Osteoblast (primary cell): Measurements from ENCODE around the gene SLC9A3. TPM values are rescaled to one million over a fixed set of nuclear protein-coding genes. Genes with fewer than 3 reads are reported as not detected.

ENCODE experiments used
- DNase-seq: peaks from one replicate; pipeline ENCODE4 v3.0.0; 2011; ENCODE audit warnings: low spot score, mixed read lengths; ENCODE audit not compliant: insufficient read length; ENCODE audit errors: missing footprints
- H2AFZ ChIP-seq: 2 replicates; pipeline ENCODE4 v1.6.0; 2011; ENCODE audit warnings: mild to moderate bottlenecking, low read length
- H3K27ac ChIP-seq: 2 replicates; pipeline ENCODE4 v1.5.1; 2011; ENCODE audit warnings: mild to moderate bottlenecking, low read depth, low read length, moderate library complexity
- H3K27me3 ChIP-seq: 2 replicates; pipeline ENCODE4 v1.6.0; 2012; ENCODE audit warnings: mild to moderate bottlenecking, control low read depth, inconsistent platforms, low read length, moderate library complexity; ENCODE audit not compliant: insufficient read depth
- H3K36me3 ChIP-seq: 2 replicates; pipeline ENCODE4 v1.5.1; 2011; ENCODE audit warnings: mild to moderate bottlenecking, low read length, control low read depth, moderate library complexity; ENCODE audit not compliant: insufficient read depth
- H3K4me1 ChIP-seq: 2 replicates; pipeline ENCODE4 v1.5.1; 2011; ENCODE audit warnings: mild to moderate bottlenecking, low read length, control low read depth, moderate library complexity; ENCODE audit not compliant: insufficient read depth
- H3K4me2 ChIP-seq: 2 replicates; pipeline ENCODE4 v1.6.0; 2011; ENCODE audit warnings: mild to moderate bottlenecking, low read length; ENCODE audit not compliant: insufficient read depth
- H3K4me3 ChIP-seq: fragments of 200-600 bp; sonication (generic); 3 replicates; pipeline ENCODE4 v1.5.1; 2012; ENCODE audit warnings: mild to moderate bottlenecking, low read length, inconsistent platforms; ENCODE audit not compliant: insufficient read depth
- H3K79me2 ChIP-seq: 2 replicates; pipeline ENCODE4 v1.6.0; 2012; ENCODE audit warnings: mild to moderate bottlenecking, low read length, control low read depth, inconsistent platforms; ENCODE audit not compliant: insufficient read depth
- H3K9me3 ChIP-seq: 2 replicates; pipeline ENCODE4 v1.5.1; 2011; ENCODE audit warnings: low read depth, low read length, control low read depth
- H4K20me1 ChIP-seq: 2 replicates; pipeline ENCODE4 v1.6.0; 2012; ENCODE audit warnings: mild to moderate bottlenecking, low read length, control low read depth; ENCODE audit not compliant: insufficient read depth
- total RNA-seq: library from RNA; depleted of rRNA; stranded (reverse); fragments of >200 nt; gene quantifications from 2 replicates; pipeline ENCODE4 v1.2.3, GENCODE V29; 2012
- TF ChIP-seq, protein P1 (sequence below): IDR thresholded peaks from 2 replicates; pipeline ENCODE4 v1.5.1; 2011; ENCODE audit warnings: mild to moderate bottlenecking, low read depth, low read length, moderate library complexity; ENCODE audit errors: extremely low read depth

SLC9A3 gene
- total RNA-seq, 1 donor, result 1.4 TPM

DNA sequence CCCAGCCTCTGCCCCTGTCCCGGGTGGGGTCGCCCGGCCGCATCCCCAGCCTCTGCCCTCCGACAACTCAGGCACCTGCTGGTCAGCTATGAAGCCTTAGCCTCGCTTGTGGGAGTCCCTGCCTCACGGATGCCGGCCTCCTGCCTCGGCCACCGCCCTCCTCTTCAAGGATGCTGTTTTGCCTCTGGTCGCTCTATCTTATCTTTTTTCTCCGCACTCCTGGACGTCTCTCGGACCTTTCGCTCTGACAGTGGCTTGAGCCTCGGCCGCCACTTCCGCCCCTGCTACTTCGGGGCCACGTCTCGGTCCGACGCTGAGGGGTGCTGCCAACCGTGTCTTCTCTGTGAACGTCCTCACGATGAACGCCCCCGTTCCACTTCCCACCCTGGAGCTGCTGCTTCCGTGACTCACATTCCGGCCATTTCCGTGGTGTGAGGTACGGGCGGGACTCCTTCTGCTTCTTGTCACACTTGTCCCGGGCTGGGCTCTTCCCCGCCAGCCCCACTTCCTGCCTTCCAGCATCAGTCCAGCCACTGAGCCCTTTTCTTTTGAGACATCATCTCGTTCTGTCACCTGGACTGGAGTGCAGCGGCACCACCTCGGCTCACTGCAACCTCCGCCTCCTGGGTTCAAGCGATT is 26.3 kb downstream of the SLC9A3 start:
- DNase-seq, result no peak
- no peak overlapping the region for H3K4me3 ChIP-seq
- no peaks in the 10 kb centered on the region for H4K20me1 ChIP-seq
- H3K4me1 ChIP-seq, result peaks cover 11% of the 10 kb centered on the region
- H3K27me3 ChIP-seq, result peaks cover 32% of the 10 kb centered on the region
- no peak overlapping the region for H3K27ac ChIP-seq
- no peaks in the 10 kb centered on the region for H3K36me3 ChIP-seq
- no peaks in the 10 kb centered on the region for H3K79me2 ChIP-seq
- no peak overlapping the region for H2AFZ ChIP-seq
- no peaks in the 10 kb centered on the region for H3K9me3 ChIP-seq
- TF ChIP-seq, protein P1, sequence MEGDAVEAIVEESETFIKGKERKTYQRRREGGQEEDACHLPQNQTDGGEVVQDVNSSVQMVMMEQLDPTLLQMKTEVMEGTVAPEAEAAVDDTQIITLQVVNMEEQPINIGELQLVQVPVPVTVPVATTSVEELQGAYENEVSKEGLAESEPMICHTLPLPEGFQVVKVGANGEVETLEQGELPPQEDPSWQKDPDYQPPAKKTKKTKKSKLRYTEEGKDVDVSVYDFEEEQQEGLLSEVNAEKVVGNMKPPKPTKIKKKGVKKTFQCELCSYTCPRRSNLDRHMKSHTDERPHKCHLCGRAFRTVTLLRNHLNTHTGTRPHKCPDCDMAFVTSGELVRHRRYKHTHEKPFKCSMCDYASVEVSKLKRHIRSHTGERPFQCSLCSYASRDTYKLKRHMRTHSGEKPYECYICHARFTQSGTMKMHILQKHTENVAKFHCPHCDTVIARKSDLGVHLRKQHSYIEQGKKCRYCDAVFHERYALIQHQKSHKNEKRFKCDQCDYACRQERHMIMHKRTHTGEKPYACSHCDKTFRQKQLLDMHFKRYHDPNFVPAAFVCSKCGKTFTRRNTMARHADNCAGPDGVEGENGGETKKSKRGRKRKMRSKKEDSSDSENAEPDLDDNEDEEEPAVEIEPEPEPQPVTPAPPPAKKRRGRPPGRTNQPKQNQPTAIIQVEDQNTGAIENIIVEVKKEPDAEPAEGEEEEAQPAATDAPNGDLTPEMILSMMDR, result no peak
- H3K4me2 ChIP-seq, result no peak overlapping the region

DNA sequence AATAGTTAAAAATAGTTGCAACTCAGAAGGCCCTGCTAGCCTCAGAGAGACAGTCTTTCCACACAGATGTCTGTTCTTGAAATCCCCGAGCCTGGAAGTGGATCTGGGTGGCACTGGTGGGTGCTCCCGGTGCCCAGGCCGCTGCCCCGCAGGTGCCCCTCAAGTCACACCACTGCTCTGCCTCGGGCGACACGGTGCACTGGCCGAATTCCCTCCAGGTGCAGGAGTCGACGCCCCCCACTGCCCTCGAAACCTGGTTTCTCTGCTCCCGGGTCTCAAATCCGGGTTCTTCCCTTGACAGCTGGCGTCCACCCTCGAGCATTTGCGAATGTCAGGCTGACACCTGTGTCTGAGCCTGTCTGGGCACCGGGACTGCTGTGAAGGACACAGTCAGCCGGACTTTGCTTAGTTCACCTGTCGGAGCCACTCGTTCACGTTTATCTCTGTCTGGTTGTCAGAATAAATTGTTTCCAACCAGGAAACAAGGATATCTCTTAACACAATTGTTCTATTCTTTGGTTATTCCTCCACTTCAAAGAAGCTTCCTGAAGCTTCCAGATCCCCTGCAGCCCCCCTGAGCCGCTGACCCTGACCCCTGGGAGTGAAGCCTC is 27.1 kb downstream of the SLC9A3 start:
- Histone ChIP-seq H3K4me3 (no peak overlapping the region), H3K9me3 (no peaks in the 10 kb centered on the region), H3K27ac (no peak overlapping the region), H2AFZ (no peak overlapping the region), H4K20me1 (no peaks in the 10 kb centered on the region), H3K4me1 (peaks cover 9% of the 10 kb centered on the region), H3K79me2 (no peaks in the 10 kb centered on the region), H3K36me3 (no peaks in the 10 kb centered on the region), H3K27me3 (peaks cover 24% of the 10 kb centered on the region), H3K4me2 (no peak overlapping the region)
- DNase-seq, result no peak
- TF ChIP-seq, protein P1, result no peak

DNA sequence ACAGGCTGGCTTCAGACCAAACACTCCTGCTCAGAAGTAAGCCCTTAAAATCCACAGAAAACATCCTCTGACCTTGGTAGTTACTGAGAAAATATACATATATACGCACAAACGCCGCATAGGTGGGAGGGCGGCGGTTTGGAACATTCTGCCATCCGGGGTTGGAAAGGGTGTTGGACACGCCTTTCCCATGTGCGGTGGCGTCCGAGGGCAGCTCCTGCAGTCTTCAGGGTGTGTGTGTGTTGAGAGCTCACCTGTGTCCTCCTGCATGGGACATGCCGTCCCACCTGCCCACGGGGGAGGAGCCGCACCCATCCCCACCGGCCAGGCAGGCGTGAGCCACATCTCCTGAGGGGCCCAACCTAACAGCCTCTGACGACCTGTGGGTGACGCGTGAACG is 28.2 kb downstream of the SLC9A3 start:
- no peaks in the 10 kb centered on the region for H3K36me3 ChIP-seq
- no peak overlapping the region for H2AFZ ChIP-seq
- no peak overlapping the region for H3K27ac ChIP-seq
- H3K4me2 ChIP-seq, result no peak overlapping the region
- DNase-seq, result peak; percentile 83
- TF ChIP-seq, protein P1, result no peak
- peaks cover 12% of the 10 kb centered on the region for H3K27me3 ChIP-seq
- no peak overlapping the region for H3K4me3 ChIP-seq
- no peaks in the 10 kb centered on the region for H3K9me3 ChIP-seq
- H4K20me1 ChIP-seq, result no peaks in the 10 kb centered on the region
- no peaks in the 10 kb centered on the region for H3K79me2 ChIP-seq
- H3K4me1 ChIP-seq, result no peaks in the 10 kb centered on the region

DNA sequence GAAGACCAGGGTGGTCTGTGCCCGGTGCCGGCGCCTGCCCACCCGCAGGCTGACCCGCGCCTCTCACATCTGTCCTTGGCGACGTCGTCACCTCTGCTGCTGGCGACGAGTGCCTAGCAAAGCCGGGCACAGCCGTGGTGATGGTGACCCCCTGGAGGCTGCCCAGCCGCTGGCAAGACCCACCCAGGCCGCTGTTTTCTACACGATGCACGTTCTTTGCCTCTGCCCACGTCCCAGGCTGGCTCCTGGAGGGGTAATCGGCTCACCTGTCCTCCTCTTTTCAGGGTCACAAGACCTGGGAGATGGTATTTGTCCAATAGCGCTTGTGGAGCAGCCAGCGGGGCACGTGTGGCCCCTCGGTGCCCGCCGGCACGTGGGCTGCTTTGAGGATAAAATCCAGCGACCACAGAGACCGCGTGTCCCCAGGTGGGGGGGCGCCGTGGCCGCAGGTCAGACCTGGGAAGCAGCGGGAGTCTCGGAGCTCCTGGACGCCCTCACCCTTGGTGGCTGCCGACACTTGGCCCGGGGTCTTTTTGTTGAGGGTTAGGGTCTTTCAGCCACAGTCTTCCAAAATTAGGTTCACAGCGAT is 29.5 kb downstream of the SLC9A3 start:
- no peaks in the 10 kb centered on the region for H3K36me3 ChIP-seq
- H3K27ac ChIP-seq, result no peak overlapping the region
- TF ChIP-seq, protein P1, result no peak
- no peaks in the 10 kb centered on the region for H3K9me3 ChIP-seq
- no peak overlapping the region for H2AFZ ChIP-seq
- H3K4me1 ChIP-seq, result no peaks in the 10 kb centered on the region
- no peak overlapping the region for H3K4me3 ChIP-seq
- H3K79me2 ChIP-seq, result no peaks in the 10 kb centered on the region
- no peak for DNase-seq
- H3K4me2 ChIP-seq, result no peak overlapping the region
- no peaks in the 10 kb centered on the region for H4K20me1 ChIP-seq
- peaks cover 9% of the 10 kb centered on the region for H3K27me3 ChIP-seq
